GM23338 (cell line): ENCODE measurements around the gene ZNF143.

Experiments used
- CTCF ChIP-seq, 2 experiments: fragments of 200-600 bp in 1 of 2; sonication (generic) in 1 of 2; conservative IDR thresholded peaks; 2 replicates each; pipeline versions ENCODE4 v1.5.1 to v1.6.1; 2016 to 2017; ENCODE audit warnings: antibody characterized with exemption in 2 of 2, low read depth in 2 of 2, mild to moderate bottlenecking in 2 of 2, moderate library complexity in 1 of 2
- POLR2AphosphoS5 ChIP-seq: IDR thresholded peaks from 2 replicates; pipeline ENCODE4 v1.6.1; 2016; ENCODE audit warnings: antibody characterized with exemption, low read depth

DNA sequence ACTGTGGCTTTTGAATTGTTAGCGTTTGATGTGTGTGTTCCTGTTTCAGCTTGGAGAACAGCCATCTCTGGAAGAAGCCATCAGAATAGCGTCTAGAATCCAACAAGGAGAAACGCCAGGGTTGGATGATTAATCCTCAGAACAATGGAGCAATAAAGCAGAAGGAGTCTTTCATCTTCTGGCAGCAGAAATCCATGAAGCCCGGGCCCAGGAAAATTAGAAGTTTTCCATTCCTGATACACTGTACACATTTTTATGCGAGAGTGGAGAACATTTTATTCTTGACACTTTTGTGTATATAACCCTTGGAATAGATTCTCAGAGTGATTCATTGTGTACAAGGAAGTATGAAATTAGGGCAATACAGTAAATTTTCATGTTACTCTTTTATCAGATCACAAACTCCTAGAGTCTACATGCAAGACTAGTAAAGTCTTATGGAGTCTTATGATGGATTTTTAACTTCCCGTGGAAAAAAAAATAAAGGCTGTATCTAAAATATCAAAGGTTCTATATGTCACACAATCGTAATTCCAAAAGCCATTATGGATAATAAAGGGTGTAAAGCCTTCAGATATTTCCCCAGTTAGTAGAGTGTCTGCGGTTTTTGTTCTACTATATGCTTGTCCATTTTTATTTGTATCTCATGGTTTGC lies 66.8 kb downstream of the ZNF143 start:
- no peak for TF ChIP-seq CTCF (conservative IDR thresholded peaks at IDR 0.05; ENCODE audit: low read depth in 2 of 2)
- TF ChIP-seq POLR2AphosphoS5 = no peak
